ENCODE results near the gene OTUD5. TPM values are rescaled to one million over a fixed set of nuclear protein-coding genes. Genes with fewer than 3 reads are reported as not detected.

OTUD5 gene
- total RNA-seq, 1 experiment from 2014 or later, result 37.1 TPM

DNA sequence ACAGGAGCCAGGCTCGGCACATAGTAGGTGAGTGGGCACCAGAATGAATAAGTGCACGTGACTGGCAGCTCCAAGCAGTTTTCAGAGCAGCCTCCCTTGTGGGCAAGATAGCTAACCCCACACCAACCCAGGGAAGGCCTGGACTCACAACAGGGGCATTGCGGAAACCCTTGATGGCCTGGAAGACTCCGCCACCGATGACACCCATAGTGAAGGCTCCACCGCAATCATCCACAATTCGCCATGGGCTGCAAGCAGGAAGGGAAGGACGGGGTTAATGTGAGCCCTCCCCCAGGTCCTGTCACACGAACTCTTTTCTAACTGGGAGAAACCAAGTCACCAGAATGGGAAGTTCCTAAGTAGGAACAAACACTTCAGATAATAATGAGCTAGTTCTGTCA is 60.8 kb downstream of the OTUD5 start:
- H4K20me1 ChIP-seq (ENCODE audit: insufficient read depth), result no peaks in the 10 kb centered on the region
- H3K27me3 ChIP-seq (ENCODE audit: insufficient read depth, low read depth), result no peaks in the 10 kb centered on the region
- TF ChIP-seq, protein P1, sequence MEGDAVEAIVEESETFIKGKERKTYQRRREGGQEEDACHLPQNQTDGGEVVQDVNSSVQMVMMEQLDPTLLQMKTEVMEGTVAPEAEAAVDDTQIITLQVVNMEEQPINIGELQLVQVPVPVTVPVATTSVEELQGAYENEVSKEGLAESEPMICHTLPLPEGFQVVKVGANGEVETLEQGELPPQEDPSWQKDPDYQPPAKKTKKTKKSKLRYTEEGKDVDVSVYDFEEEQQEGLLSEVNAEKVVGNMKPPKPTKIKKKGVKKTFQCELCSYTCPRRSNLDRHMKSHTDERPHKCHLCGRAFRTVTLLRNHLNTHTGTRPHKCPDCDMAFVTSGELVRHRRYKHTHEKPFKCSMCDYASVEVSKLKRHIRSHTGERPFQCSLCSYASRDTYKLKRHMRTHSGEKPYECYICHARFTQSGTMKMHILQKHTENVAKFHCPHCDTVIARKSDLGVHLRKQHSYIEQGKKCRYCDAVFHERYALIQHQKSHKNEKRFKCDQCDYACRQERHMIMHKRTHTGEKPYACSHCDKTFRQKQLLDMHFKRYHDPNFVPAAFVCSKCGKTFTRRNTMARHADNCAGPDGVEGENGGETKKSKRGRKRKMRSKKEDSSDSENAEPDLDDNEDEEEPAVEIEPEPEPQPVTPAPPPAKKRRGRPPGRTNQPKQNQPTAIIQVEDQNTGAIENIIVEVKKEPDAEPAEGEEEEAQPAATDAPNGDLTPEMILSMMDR (conservative IDR thresholded peaks at IDR 0.05), result no peak
- TF ChIP-seq EZH2 (IDR thresholded peaks at IDR 0.05; ENCODE audit: low read depth), result no peak
- H3F3A ChIP-seq (ENCODE audit: insufficient read depth, low read depth), result no peaks in the 10 kb centered on the region
- peak overlapping the region; percentile 59; the same call in 1 of the 2 replicates for H3K4me3 ChIP-seq
- no TSS peak for BruUV-seq (replicated peaks)
- no peak for DNase-seq
- ChIA-PET POLR2A (ENCODE audit: unreplicated experiment) (interaction anchor here (0.6 kb wide), 1 partner anchor 95 kb away, joined by 3 read pairs; the partner anchor contains the start of gene HDAC6), CTCF (no interaction called here)
- peaks cover 18% of the 10 kb centered on the region for H3K79me2 ChIP-seq (ENCODE audit: low read depth)
- no peaks in the 10 kb centered on the region for H3K9me2 ChIP-seq (ENCODE audit: insufficient read depth)
- H3K4me2 ChIP-seq, result peak overlapping the region; percentile 70
- H3K9me3 ChIP-seq (ENCODE audit: insufficient read depth, low read depth), result no peaks in the 10 kb centered on the region
- intact Hi-C loops (cut with micrococcal nuclease; ENCODE audit: unreplicated experiment), result loop anchor here (1.0 to 5.0 kb wide), 2 partner anchors 94 to 135 kb away; partner anchors contain the start of genes GLOD5 and HDAC6
- no peak overlapping the region; the same call in 1 of the 2 replicates for H3K27ac ChIP-seq
- no peak overlapping the region for H2AFZ ChIP-seq
- H3K36me3 ChIP-seq (ENCODE audit: low read depth), result no peaks in the 10 kb centered on the region
- no peaks in the 10 kb centered on the region for H3K4me1 ChIP-seq (replicated peaks; ENCODE audit: insufficient read depth)

GRCh38 chrX:48894891-48895290 is 62.5 kb downstream of the OTUD5 start:
- no TSS peak for BruUV-seq (replicated peaks)
- Histone ChIP-seq H4K20me1 (ENCODE audit: insufficient read depth) (no peaks in the 10 kb centered on the region), H3K36me3 (ENCODE audit: low read depth) (no peaks in the 10 kb centered on the region), H3K9me2 (ENCODE audit: insufficient read depth) (no peaks in the 10 kb centered on the region), H3K27me3 (ENCODE audit: insufficient read depth, low read depth) (no peaks in the 10 kb centered on the region), H3K4me1 (replicated peaks; ENCODE audit: insufficient read depth) (no peaks in the 10 kb centered on the region), H3F3A (ENCODE audit: insufficient read depth, low read depth) (no peaks in the 10 kb centered on the region), H3K9me3 (ENCODE audit: insufficient read depth, low read depth) (no peaks in the 10 kb centered on the region), H3K79me2 (ENCODE audit: low read depth) (peaks cover 18% of the 10 kb centered on the region), H2AFZ (no peak overlapping the region), H3K4me2 (no peak overlapping the region), H3K27ac (no peak overlapping the region), H3K4me3 (no peak overlapping the region)
- TF ChIP-seq, protein P1 (conservative IDR thresholded peaks at IDR 0.05), result no peak
- no peak for TF ChIP-seq EZH2 (IDR thresholded peaks at IDR 0.05; ENCODE audit: low read depth)
- POLR2A ChIA-PET (ENCODE audit: unreplicated experiment), result no interaction called here
- DNase-seq, result no peak
- intact Hi-C loops (cut with micrococcal nuclease; ENCODE audit: unreplicated experiment), result loop anchor here (5.0 kb wide), 1 partner anchor 93 kb away; the partner anchor contains the start of gene HDAC6
- CTCF ChIA-PET, result no interaction called here

- Histone ChIP-seq H3K36me3 (ENCODE audit: low read depth) (no peaks in the 10 kb centered on the region), H3K27ac (no peak overlapping the region), H3K79me2 (ENCODE audit: low read depth) (peaks cover 11% of the 10 kb centered on the region), H3K4me1 (replicated peaks; ENCODE audit: insufficient read depth) (no peaks in the 10 kb centered on the region), H2AFZ (no peak overlapping the region), H3K4me2 (no peak overlapping the region), H3K9me2 (ENCODE audit: insufficient read depth) (no peaks in the 10 kb centered on the region), H4K20me1 (ENCODE audit: insufficient read depth) (no peaks in the 10 kb centered on the region), H3K9me3 (ENCODE audit: insufficient read depth, low read depth) (no peaks in the 10 kb centered on the region), H3K27me3 (ENCODE audit: insufficient read depth, low read depth) (no peaks in the 10 kb centered on the region), H3K4me3 (no peak overlapping the region), H3F3A (ENCODE audit: insufficient read depth, low read depth) (no peaks in the 10 kb centered on the region)
- TF ChIP-seq, protein P1 (conservative IDR thresholded peaks at IDR 0.05), result no peak
- no peak for TF ChIP-seq EZH2 (IDR thresholded peaks at IDR 0.05; ENCODE audit: low read depth)
- intact Hi-C loops (cut with micrococcal nuclease; ENCODE audit: unreplicated experiment), result no loop called here
- no TSS peak for BruUV-seq (replicated peaks)
- POLR2A ChIA-PET (ENCODE audit: unreplicated experiment), result no interaction called here
- CTCF ChIA-PET, result no interaction called here
- no peak for DNase-seq
Observed at GRCh38 chrX:48893556-48894348, 63.7 kb downstream of the OTUD5 start.
